ENCODE results near the gene EYA2. TPM values are rescaled to one million over a fixed set of nuclear protein-coding genes. Genes with fewer than 3 reads are reported as not detected.

The EYA2 gene
- total and polyA plus RNA-seq, 2 experiments from 2014 or later = 1.4 to 2.0 TPM

DNA sequence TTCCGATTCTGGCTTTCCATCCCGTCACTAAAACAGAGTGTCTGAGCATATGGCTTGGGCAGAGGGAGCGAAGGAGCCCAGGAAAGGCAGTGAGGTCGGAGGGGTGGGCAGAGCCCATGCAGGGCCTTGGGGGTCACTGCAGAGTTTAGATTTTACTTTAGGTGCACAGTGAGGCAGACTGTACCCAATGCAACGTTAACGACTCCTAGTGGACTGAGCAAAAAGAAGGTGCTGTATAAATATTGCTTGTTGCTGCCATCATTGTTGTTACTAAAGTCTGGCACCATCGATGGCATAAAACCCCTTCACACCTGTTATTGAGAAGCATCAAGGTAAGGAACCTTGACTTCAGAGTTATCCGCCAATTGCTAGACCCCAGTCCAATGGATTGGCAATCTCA lies 119.0 kb downstream of the EYA2 start:
- H3K4me1 ChIP-seq (ENCODE audit: insufficient read depth) = no peaks in the 10 kb centered on the region
- TF ChIP-seq EZH2phosphoT487 (IDR thresholded peaks at IDR 0.05; ENCODE audit: low read depth, severe bottlenecking, unreplicated experiment) (no peak), EZH2 (IDR thresholded peaks at IDR 0.05; ENCODE audit: borderline replicate concordance) (no peak)
- TF ChIP-seq, protein P1, sequence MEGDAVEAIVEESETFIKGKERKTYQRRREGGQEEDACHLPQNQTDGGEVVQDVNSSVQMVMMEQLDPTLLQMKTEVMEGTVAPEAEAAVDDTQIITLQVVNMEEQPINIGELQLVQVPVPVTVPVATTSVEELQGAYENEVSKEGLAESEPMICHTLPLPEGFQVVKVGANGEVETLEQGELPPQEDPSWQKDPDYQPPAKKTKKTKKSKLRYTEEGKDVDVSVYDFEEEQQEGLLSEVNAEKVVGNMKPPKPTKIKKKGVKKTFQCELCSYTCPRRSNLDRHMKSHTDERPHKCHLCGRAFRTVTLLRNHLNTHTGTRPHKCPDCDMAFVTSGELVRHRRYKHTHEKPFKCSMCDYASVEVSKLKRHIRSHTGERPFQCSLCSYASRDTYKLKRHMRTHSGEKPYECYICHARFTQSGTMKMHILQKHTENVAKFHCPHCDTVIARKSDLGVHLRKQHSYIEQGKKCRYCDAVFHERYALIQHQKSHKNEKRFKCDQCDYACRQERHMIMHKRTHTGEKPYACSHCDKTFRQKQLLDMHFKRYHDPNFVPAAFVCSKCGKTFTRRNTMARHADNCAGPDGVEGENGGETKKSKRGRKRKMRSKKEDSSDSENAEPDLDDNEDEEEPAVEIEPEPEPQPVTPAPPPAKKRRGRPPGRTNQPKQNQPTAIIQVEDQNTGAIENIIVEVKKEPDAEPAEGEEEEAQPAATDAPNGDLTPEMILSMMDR (IDR thresholded peaks at IDR 0.05; ENCODE audit: poor library complexity) = no peak
- H3K4me3 ChIP-seq = no peak overlapping the region
- H3K36me3 ChIP-seq (replicated peaks; ENCODE audit: insufficient read depth, low read depth) = no peaks in the 10 kb centered on the region
- H3K9me3 ChIP-seq (ENCODE audit: low read depth) = no peaks in the 10 kb centered on the region
- H3K9me2 ChIP-seq (replicated peaks; ENCODE audit: insufficient read depth) = no peaks in the 10 kb centered on the region
- H3K79me2 ChIP-seq = no peaks in the 10 kb centered on the region
- no peak overlapping the region for H3K27ac ChIP-seq
- no peak overlapping the region for H2AFZ ChIP-seq
- DNase-seq (ENCODE audit: low spot score) = no peak
- WGBS (ENCODE audit: low lambda C conversion rate, missing lambda C conversion rate) = 89% methylated on average over 8 of the region's 8 CpGs
- H3K27me3 ChIP-seq = peaks cover 6% of the 10 kb centered on the region
- H4K20me1 ChIP-seq (ENCODE audit: insufficient read depth, poor library complexity, severe bottlenecking) = no peaks in the 10 kb centered on the region
- no peak overlapping the region for H3K4me2 ChIP-seq

DNA sequence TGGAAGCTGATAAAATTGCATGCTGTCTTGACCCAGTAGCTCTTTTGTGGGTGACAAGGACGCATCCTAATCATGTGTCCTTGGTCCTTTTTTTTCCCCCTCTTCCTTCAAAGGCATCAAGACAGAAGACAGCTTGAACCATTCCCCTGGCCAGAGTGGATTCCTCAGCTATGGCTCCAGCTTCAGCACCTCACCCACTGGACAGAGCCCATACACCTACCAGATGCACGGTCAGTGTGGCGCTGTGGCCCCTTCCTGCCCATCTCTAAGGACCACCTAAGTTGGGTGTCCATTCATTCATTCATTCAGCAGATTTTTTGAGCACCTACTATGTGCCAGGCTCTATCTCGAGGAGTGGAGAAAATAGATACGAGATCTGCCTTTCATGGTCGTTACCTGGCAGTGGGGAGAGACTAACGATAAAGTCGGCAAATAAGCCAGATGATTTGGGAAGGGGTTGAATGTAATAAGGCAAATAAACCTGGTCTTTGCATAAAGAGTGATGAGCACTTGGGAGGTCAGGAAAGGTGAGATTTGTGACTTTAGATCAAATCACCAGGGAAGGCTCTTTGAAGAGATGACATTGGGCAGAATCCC lies 121.5 kb downstream of the EYA2 start:
- no peak overlapping the region for H3K4me3 ChIP-seq
- 88% methylated on average over 8 of the region's 8 CpGs for WGBS (ENCODE audit: low lambda C conversion rate, missing lambda C conversion rate)
- H3K27me3 ChIP-seq = peaks cover 6% of the 10 kb centered on the region
- no peaks in the 10 kb centered on the region for H3K9me2 ChIP-seq (replicated peaks; ENCODE audit: insufficient read depth)
- H3K4me2 ChIP-seq = no peak overlapping the region
- no peak for TF ChIP-seq EZH2 (IDR thresholded peaks at IDR 0.05; ENCODE audit: borderline replicate concordance)
- TF ChIP-seq, protein P1 (IDR thresholded peaks at IDR 0.05; ENCODE audit: poor library complexity) = no peak
- no peak for TF ChIP-seq EZH2phosphoT487 (IDR thresholded peaks at IDR 0.05; ENCODE audit: low read depth, severe bottlenecking, unreplicated experiment)
- no peak overlapping the region for H3K27ac ChIP-seq
- no peak for DNase-seq (ENCODE audit: low spot score)
- peaks cover 3% of the 10 kb centered on the region for H3K4me1 ChIP-seq (ENCODE audit: insufficient read depth)
- no peaks in the 10 kb centered on the region for H3K79me2 ChIP-seq
- H3K9me3 ChIP-seq (ENCODE audit: low read depth) = no peaks in the 10 kb centered on the region
- no peaks in the 10 kb centered on the region for H3K36me3 ChIP-seq (replicated peaks; ENCODE audit: insufficient read depth, low read depth)
- H4K20me1 ChIP-seq (ENCODE audit: insufficient read depth, poor library complexity, severe bottlenecking) = no peaks in the 10 kb centered on the region
- H2AFZ ChIP-seq = no peak overlapping the region

DNA sequence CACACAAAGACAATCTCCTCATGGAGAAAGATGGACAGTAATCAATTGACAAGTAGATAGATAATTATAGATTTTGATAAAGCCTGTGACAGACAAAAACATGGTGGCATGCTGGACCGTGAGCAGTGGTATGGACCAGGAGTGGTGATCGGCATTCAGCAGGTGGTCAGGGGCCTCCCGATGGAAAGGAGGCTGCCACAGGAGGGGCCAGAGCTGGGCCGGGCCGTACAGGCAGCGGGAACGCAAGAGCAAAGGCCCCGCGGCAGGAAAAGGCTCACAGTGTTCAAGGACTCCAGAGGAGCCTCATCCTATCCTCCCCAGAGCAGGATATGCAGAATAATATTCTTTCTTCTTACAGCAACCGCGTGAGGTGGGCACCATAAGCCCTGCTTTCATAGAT lies 123.7 kb downstream of the EYA2 start:
- Histone ChIP-seq H3K4me3 (no peak overlapping the region), H3K9me3 (ENCODE audit: low read depth) (no peaks in the 10 kb centered on the region), H3K27me3 (no peaks in the 10 kb centered on the region), H3K4me2 (no peak overlapping the region), H3K9me2 (replicated peaks; ENCODE audit: insufficient read depth) (no peaks in the 10 kb centered on the region), H3K4me1 (ENCODE audit: insufficient read depth) (peaks cover 3% of the 10 kb centered on the region), H3K79me2 (no peaks in the 10 kb centered on the region), H3K27ac (no peak overlapping the region), H2AFZ (no peak overlapping the region), H4K20me1 (ENCODE audit: insufficient read depth, poor library complexity, severe bottlenecking) (no peaks in the 10 kb centered on the region), H3K36me3 (replicated peaks; ENCODE audit: insufficient read depth, low read depth) (no peaks in the 10 kb centered on the region)
- no peak for TF ChIP-seq EZH2 (IDR thresholded peaks at IDR 0.05; ENCODE audit: borderline replicate concordance)
- TF ChIP-seq EZH2phosphoT487 (IDR thresholded peaks at IDR 0.05; ENCODE audit: low read depth, severe bottlenecking, unreplicated experiment) = no peak
- TF ChIP-seq, protein P1 (IDR thresholded peaks at IDR 0.05; ENCODE audit: poor library complexity) = no peak
- no peak for DNase-seq (ENCODE audit: low spot score)
- 74% methylated on average over 11 of the region's 11 CpGs for WGBS (ENCODE audit: low lambda C conversion rate, missing lambda C conversion rate)

Measured in hepatocyte (in vitro differentiated cells).